H1 (cell line): ENCODE results near the gene FLNC. TPM values are rescaled to one million over a fixed set of nuclear protein-coding genes. Genes with fewer than 3 reads are reported as not detected.

Source experiments
- CTCF ChIA-PET: fragments of 300-600 bp; sonication (Branson Sonifier 250); formaldehyde crosslinking; loops from one replicate; lab custom pipeline; 2021; ENCODE audit not compliant: partially characterized antibody; lab: Charles Lee
- POLR2A ChIA-PET: fragments of 300-600 bp; sonication (Branson Sonifier 250); formaldehyde crosslinking; loops from one replicate; lab custom pipeline; 2021; ENCODE audit warnings: inconsistent platforms; ENCODE audit not compliant: partially characterized antibody; lab: Charles Lee
- DNase-seq, 2 experiments: peaks; one replicate each; pipeline versions ENCODE4 v3.0.0 to v3.0.0-alpha.2; 2010 to 2022; ENCODE audit warnings: low spot score in 2 of 2, low read depth in 1 of 2, mixed read lengths in 1 of 2
- FAIRE-seq: peaks from 2 replicates; lab custom pipeline; 2011; peaks lifted over from hg19 to GRCh38; lab: Jason Lieb, UNC
- H2AFZ ChIP-seq: 2 replicates; pipeline ENCODE4 v1.8.1; 2012; ENCODE audit warnings: low read length, inconsistent platforms
- H2AK5ac ChIP-seq: 2 replicates; pipeline ENCODE4 v1.6.1; 2013; ENCODE audit warnings: low read depth, low read length
- H2BK120ac ChIP-seq: replicated peaks from 2 replicates; pipeline ENCODE3; 2013; ENCODE audit warnings: low read depth, low read length, inconsistent platforms
- H2BK12ac ChIP-seq: 2 replicates; pipeline ENCODE4 v1.6.1; 2013; ENCODE audit warnings: low read depth, low read length
- H2BK15ac ChIP-seq: 2 replicates; pipeline ENCODE4 v1.6.1; 2013; ENCODE audit warnings: low read length
- H2BK20ac ChIP-seq: 2 replicates; pipeline ENCODE4 v1.6.1; 2013; ENCODE audit warnings: low read length
- H2BK5ac ChIP-seq: 2 replicates; pipeline ENCODE4 v1.6.1; 2013; ENCODE audit warnings: low read depth, low read length
- H3K14ac ChIP-seq: 2 replicates; pipeline ENCODE4 v1.6.1; 2013; ENCODE audit warnings: inconsistent platforms; ENCODE audit not compliant: insufficient read length
- H3K18ac ChIP-seq: 2 replicates; pipeline ENCODE4 v1.6.1; 2013; ENCODE audit warnings: low read length; ENCODE audit errors: extremely low read depth
- H3K23ac ChIP-seq: 2 replicates; pipeline ENCODE4 v1.6.1; 2013; ENCODE audit warnings: inconsistent platforms; ENCODE audit not compliant: insufficient read length
- H3K23me2 ChIP-seq: 2 replicates; pipeline ENCODE4 v1.6.1; 2013; ENCODE audit warnings: low read depth, low read length
- H3K27ac ChIP-seq: 2 replicates; pipeline ENCODE4 v1.6.1; 2011; ENCODE audit warnings: low read depth, low read length, inconsistent platforms
- H3K27me3 ChIP-seq, 4 experiments: replicated peaks in 1 of 4; 1 replicate in 1 of 4; 2 replicates in 3 of 4; pipeline versions ENCODE4 v1.6.1 to v1.8.1; 2011 to 2013; ENCODE audit warnings: low read length in 3 of 4, mild to moderate bottlenecking in 3 of 4, inconsistent platforms in 2 of 4, mixed read lengths in 2 of 4, moderate library complexity in 1 of 4; ENCODE audit not compliant: control insufficient read depth in 3 of 4, insufficient read depth in 3 of 4; ENCODE audit errors: extremely low read depth in 1 of 4
- H3K36me3 ChIP-seq, 4 experiments: 2 replicates each; pipeline versions ENCODE4 v1.6.1 to v1.8.1; 2011 to 2013; ENCODE audit warnings: mild to moderate bottlenecking in 4 of 4, low read length in 3 of 4, moderate library complexity in 2 of 4, control low read depth in 1 of 4, inconsistent platforms in 1 of 4; ENCODE audit not compliant: insufficient read depth in 4 of 4, control insufficient read depth in 2 of 4
- H3K4ac ChIP-seq: replicated peaks from 2 replicates; pipeline ENCODE3; 2013; ENCODE audit warnings: low read length, low read depth, mixed read lengths, inconsistent platforms; ENCODE audit not compliant: insufficient read length
- H3K4me1 ChIP-seq, 4 experiments: replicated peaks in 1 of 4; 1 replicate in 1 of 4; 2 replicates in 3 of 4; pipeline versions ENCODE4 v1.6.1 to v1.8.1; 2011 to 2013; ENCODE audit warnings: low read length in 3 of 4, inconsistent platforms in 2 of 4, mixed read lengths in 1 of 4; ENCODE audit not compliant: insufficient read depth in 4 of 4, control insufficient read depth in 3 of 4
- H3K4me2 ChIP-seq, 2 experiments: 2 replicates each; pipeline versions ENCODE4 v1.6.1 to v1.8.1; 2011 to 2013; ENCODE audit warnings: low read depth in 2 of 2, low read length in 2 of 2, control low read depth in 1 of 2, inconsistent platforms in 1 of 2, mild to moderate bottlenecking in 1 of 2; ENCODE audit not compliant: insufficient read depth in 1 of 2
- H3K4me3 ChIP-seq, 4 experiments: fragments of 200-600, 300-600 bp in 1 of 4; sonication (generic), shearing (Covaris generic), sonication (Bioruptor Twin) in 1 of 4; 2 replicates each; pipeline versions ENCODE4 v1.5.1 to v1.8.1; 2011 to 2016; ENCODE audit warnings: low read length in 4 of 4, low read depth in 3 of 4, control low read depth in 2 of 4, inconsistent platforms in 2 of 4, mild to moderate bottlenecking in 2 of 4, mixed read lengths in 1 of 4, moderate library complexity in 1 of 4; ENCODE audit not compliant: insufficient read depth in 2 of 4; ENCODE audit errors: extremely low read depth in 1 of 4
- H3K56ac ChIP-seq: replicated peaks from 2 replicates; pipeline ENCODE3; 2013; ENCODE audit warnings: low read depth, mild to moderate bottlenecking, mixed read lengths, low read length, inconsistent platforms; ENCODE audit not compliant: insufficient read length
- H3K79me1 ChIP-seq: 2 replicates; pipeline ENCODE4 v1.6.1; 2013; ENCODE audit warnings: low read depth, low read length, control low read depth
- H3K79me2 ChIP-seq, 2 experiments: 2 replicates each; pipeline versions ENCODE4 v1.6.1 to v1.8.1; 2012 to 2013; ENCODE audit warnings: low read length in 2 of 2, mild to moderate bottlenecking in 2 of 2, inconsistent platforms in 1 of 2; ENCODE audit not compliant: insufficient read depth in 2 of 2, control insufficient read depth in 1 of 2
- H3K9ac ChIP-seq, 4 experiments: replicated peaks in 1 of 4; 1 replicate in 1 of 4; 2 replicates in 3 of 4; pipeline versions ENCODE4 v1.6.1 to v1.8.1; 2011 to 2013; ENCODE audit warnings: low read depth in 3 of 4, low read length in 3 of 4, control low read depth in 2 of 4, mild to moderate bottlenecking in 2 of 4, moderate library complexity in 2 of 4, inconsistent platforms in 1 of 4; ENCODE audit errors: extremely low read depth in 1 of 4
- H3K9me3 ChIP-seq, 2 experiments: 2 replicates each; pipeline versions ENCODE4 v1.6.1 to v1.8.1; 2012 to 2013; ENCODE audit warnings: mild to moderate bottlenecking in 2 of 2, moderate library complexity in 2 of 2, control low read depth in 1 of 2, inconsistent platforms in 1 of 2, low read depth in 1 of 2, low read length in 1 of 2, mixed read lengths in 1 of 2; ENCODE audit not compliant: insufficient read depth in 2 of 2
- H4K20me1 ChIP-seq, 2 experiments: replicated peaks in 1 of 2; 2 replicates each; pipeline versions ENCODE3 to v1.8.1; 2011 to 2013; ENCODE audit warnings: inconsistent platforms in 2 of 2, low read length in 2 of 2, mild to moderate bottlenecking in 1 of 2; ENCODE audit not compliant: insufficient read depth in 2 of 2, control insufficient read depth in 1 of 2
- H4K5ac ChIP-seq: 2 replicates; pipeline ENCODE4 v1.6.1; 2013; ENCODE audit warnings: low read length, low read depth, mixed read lengths, inconsistent platforms; ENCODE audit not compliant: insufficient read length
- H4K8ac ChIP-seq: 2 replicates; pipeline ENCODE4 v1.8.0; 2013; ENCODE audit warnings: mild to moderate bottlenecking, moderate library complexity, low read length, inconsistent platforms; ENCODE audit not compliant: insufficient read depth; ENCODE audit errors: extremely low read depth
- H4K91ac ChIP-seq: replicated peaks from 2 replicates; pipeline ENCODE3; 2013; ENCODE audit warnings: low read length, mixed read lengths, inconsistent platforms; ENCODE audit not compliant: insufficient read length
- ASH2L ChIP-seq: fragments of 200-600, 300-600 bp; sonication (generic); IDR thresholded peaks from one replicate; pipeline ENCODE4 v1.7.1; 2017; ENCODE audit warnings: low read length
- CREB1 ChIP-seq: IDR thresholded peaks from 2 replicates; pipeline ENCODE4 v1.6.1; 2012; ENCODE audit warnings: inconsistent platforms
- EZH2 ChIP-seq: fragments of 200-600 bp; sonication (generic); IDR thresholded peaks from 2 replicates; pipeline ENCODE4 v1.7.1; 2012; ENCODE audit warnings: low read depth, mild to moderate bottlenecking, moderate library complexity, low read length, inconsistent platforms; ENCODE audit not compliant: severe bottlenecking
- SIN3A ChIP-seq, 2 experiments: IDR thresholded peaks in 1 of 2; conservative IDR thresholded peaks in 1 of 2; 2 replicates each; pipeline ENCODE4 v1.6.1; 2011 to 2012; ENCODE audit warnings: low read length in 2 of 2, improper control_type of control experiment in 1 of 2, low read depth in 1 of 2, mild to moderate bottlenecking in 1 of 2
- SUZ12 ChIP-seq: fragments of 200-600 bp; sonication (generic); IDR thresholded peaks from 2 replicates; pipeline ENCODE4 v1.6.1; 2012; ENCODE audit warnings: mild to moderate bottlenecking, inconsistent platforms, low read length, moderate library complexity, mixed read lengths
- ZNF274 ChIP-seq: IDR thresholded peaks from 2 replicates; pipeline ENCODE4 v1.7.0; 2012; ENCODE audit warnings: low read length, borderline replicate concordance; ENCODE audit errors: extremely low read depth
- WGBS, 2 experiments: shearing (Covaris generic) in 1 of 2; methylation state at CpG; one replicate each; pipeline versions ENCODE4 v1.1.6 to v1.1.7; 2013 to 2015; ENCODE audit warnings: low lambda C conversion rate in 2 of 2, mixed read lengths in 2 of 2, inconsistent platforms in 1 of 2, low coverage in 1 of 2, missing lambda C conversion rate in 1 of 2; ENCODE audit not compliant: insufficient replicate concordance in 2 of 2, insufficient coverage in 1 of 2, insufficient read length in 1 of 2; ENCODE audit errors: extremely low coverage in 1 of 2, missing lambda C conversion rate in 1 of 2; 5-methylcytosine and 5-hydroxymethylcytosine counted together
- polyA plus RNA-seq, 7 experiments: library from polyadenylated mRNA; depleted of rRNA in 3 of 7; stranded (reverse) in 5 of 7; unstranded in 2 of 7; fragments of >200 nt in 5 of 7; fragments of 200-250 nt in 2 of 7; gene quantifications; 1 replicate in 5 of 7; 2 replicates in 1 of 7; 4 replicates in 1 of 7; pipeline versions ENCODE4 v1.2.1 to v1.2.3, GENCODE V29; 2011 to 2013; ENCODE audit warnings: missing spikeins in 2 of 7, mixed read lengths in 2 of 7
- total RNA-seq: library from RNA; stranded (reverse); fragmentation: NEBNext Ultra II Directional; extraction: Animal tissue kit (Norgen Biotek cat#: 25700); gene quantifications from 2 replicates; pipeline ENCODE4 v1.2.1, GENCODE V29; 2021
- TF ChIP-seq, protein P1 (sequence below): IDR thresholded peaks from 2 replicates; pipeline ENCODE4 v1.6.1; 2012; ENCODE audit warnings: low read length, inconsistent platforms
- TF ChIP-seq, protein P2 (sequence below): IDR thresholded peaks from 2 replicates; pipeline ENCODE4 v1.6.1; 2012; ENCODE audit warnings: inconsistent platforms

FLNC gene
- total and polyA plus RNA-seq, 2 of the 8 experiments (the other 6 are each of a cell fraction or from before 2014, with no cell fraction given) = 1.9 to 10.7 TPM

DNA sequence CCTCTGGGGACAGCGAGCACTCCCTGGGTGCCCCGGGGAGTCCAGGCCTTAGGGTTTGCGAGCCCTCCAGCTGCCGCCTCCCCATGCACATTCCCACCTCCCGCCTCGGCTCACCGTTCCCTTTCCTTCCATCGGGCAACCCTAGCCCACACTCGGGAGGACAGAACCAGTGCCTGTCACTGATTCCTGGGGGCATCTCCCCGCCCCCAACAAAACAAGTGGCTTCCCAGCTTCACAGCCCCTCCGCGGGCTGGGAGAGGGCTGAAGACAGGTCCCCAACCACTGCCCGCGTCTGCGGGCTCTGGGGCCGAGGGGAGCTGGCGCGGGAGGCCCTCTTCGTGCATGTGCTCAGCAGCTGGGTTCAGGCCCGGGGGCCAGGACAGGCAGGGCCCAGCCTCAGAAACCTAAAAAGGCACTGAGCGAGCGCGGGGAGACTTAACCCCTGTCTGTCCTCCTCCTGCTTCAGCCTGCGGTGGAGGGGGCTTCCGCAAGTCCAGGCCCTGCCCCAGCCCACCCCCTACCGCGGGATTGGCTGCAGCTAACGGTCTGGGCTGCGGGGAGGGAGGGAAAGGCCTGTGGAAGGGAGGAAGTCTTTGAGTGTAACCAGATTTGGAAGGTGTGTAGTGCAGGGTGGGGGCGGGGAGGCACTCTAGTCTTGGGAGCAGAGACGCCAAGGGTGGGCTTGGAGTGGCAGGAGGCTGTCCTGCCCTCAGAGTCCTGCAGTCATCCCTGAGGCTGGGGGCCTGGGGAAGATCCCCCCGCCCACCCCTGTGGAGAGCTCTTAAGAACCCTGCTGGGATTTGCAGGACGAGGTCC lies 1.2 kb downstream of the FLNC start:
- Histone ChIP-seq H3K79me1 (no peaks in the 10 kb centered on the region), H4K91ac (peak overlapping the region; percentile 20), H3K79me2 (no peaks in the 10 kb centered on the region), H4K20me1 (no peaks in the 10 kb centered on the region), H2BK20ac (0 out of 2 replicates have a peak overlapping the region, but pooled peaks have one; percentile 48), H3K4me1 (peaks cover 3 to 53% (median 31%) of the 10 kb centered on the region in 4 experiments), H3K56ac (no peak overlapping the region), H3K18ac (peak overlapping the region; percentile 87), H2AK5ac (no peak overlapping the region), H3K23me2 (peaks cover 24% of the 10 kb centered on the region), H4K5ac (no peak overlapping the region), H3K4me2 (peak overlapping the region; percentile 99 to 100), H2AFZ (peak overlapping the region; percentile 36; the same call in 1 of the 2 replicates), H2BK120ac (no peak overlapping the region), H3K9ac (no peak overlapping the region), H3K27me3 (peaks cover 8 to 27% (median 27%) of the 10 kb centered on the region in 4 experiments; a peak in 6 of 7 replicates), H3K36me3 (no peaks in the 10 kb centered on the region), H3K4ac (no peak overlapping the region), H3K9me3 (no peaks in the 10 kb centered on the region), H4K8ac (peak overlapping the region; percentile 29; the same call in 1 of the 2 replicates), H2BK12ac (peak overlapping the region; percentile 68; the same call in 1 of the 2 replicates), H3K14ac (no peak overlapping the region), H3K23ac (no peak overlapping the region), H3K4me3 (peak overlapping the region; percentile 26 to 66 (median 48); a peak in 7 of 8 replicates), H3K27ac (no peak overlapping the region), H2BK5ac (peak overlapping the region; percentile 52; the same call in 1 of the 2 replicates), H2BK15ac (no peak overlapping the region)
- ChIA-PET CTCF (interaction anchor here (0.6 to 7.6 kb wide), 14 partner anchors 8 to 1558 kb away, joined by 3 to 71 read pairs (median 5); partner anchors contain the start of genes ATP6V1F and CALU), POLR2A (interaction anchor here (0.6 to 5.7 kb wide), 20 partner anchors 7 to 338 kb away, joined by 3 to 31 read pairs (median 4); partner anchors contain the start of gene ATP6V1F)
- FAIRE-seq (no peak), DNase-seq (peak in 1 of 2 experiments; percentile 83)
- WGBS, 2 experiments = 3% methylated on average over 27 of the region's 33 CpGs; no CpG with 5 or more reads in 1 of the 2 experiments
- TF ChIP-seq, protein P1, sequence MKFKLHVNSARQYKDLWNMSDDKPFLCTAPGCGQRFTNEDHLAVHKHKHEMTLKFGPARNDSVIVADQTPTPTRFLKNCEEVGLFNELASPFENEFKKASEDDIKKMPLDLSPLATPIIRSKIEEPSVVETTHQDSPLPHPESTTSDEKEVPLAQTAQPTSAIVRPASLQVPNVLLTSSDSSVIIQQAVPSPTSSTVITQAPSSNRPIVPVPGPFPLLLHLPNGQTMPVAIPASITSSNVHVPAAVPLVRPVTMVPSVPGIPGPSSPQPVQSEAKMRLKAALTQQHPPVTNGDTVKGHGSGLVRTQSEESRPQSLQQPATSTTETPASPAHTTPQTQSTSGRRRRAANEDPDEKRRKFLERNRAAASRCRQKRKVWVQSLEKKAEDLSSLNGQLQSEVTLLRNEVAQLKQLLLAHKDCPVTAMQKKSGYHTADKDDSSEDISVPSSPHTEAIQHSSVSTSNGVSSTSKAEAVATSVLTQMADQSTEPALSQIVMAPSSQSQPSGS = no peak
- TF ChIP-seq ZNF274 = no peak
- TF ChIP-seq CREB1 = 0 out of 2 replicates have a peak, but pooled peaks have one; percentile 41
- peak; percentile 16 for TF ChIP-seq ASH2L
- TF ChIP-seq, protein P2, sequence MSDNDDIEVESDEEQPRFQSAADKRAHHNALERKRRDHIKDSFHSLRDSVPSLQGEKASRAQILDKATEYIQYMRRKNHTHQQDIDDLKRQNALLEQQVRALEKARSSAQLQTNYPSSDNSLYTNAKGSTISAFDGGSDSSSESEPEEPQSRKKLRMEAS = peak; percentile 87
- peak; percentile 87 for TF ChIP-seq SUZ12
- TF ChIP-seq EZH2 = peak; percentile 64
- peak in 1 of 2 experiments; percentile 66; a peak in 2 of 4 replicates for TF ChIP-seq SIN3A (conservative IDR thresholded peaks at IDR 0.05 in 1 of 2, IDR thresholded peaks at IDR 0.05 in 1 of 2; ENCODE audit: low read depth in 1 of 2, low read length in 2 of 2)
